Measurements from ENCODE around the gene GNAL. TPM values are rescaled to one million over a fixed set of nuclear protein-coding genes. Genes with fewer than 3 reads are reported as not detected.

The GNAL gene
- total RNA-seq, 3 donors from 2014 or later (not counting 1 experiment from before 2014, with no cell fraction given), result 10.9 to 15.0 (median 12.6) TPM

DNA sequence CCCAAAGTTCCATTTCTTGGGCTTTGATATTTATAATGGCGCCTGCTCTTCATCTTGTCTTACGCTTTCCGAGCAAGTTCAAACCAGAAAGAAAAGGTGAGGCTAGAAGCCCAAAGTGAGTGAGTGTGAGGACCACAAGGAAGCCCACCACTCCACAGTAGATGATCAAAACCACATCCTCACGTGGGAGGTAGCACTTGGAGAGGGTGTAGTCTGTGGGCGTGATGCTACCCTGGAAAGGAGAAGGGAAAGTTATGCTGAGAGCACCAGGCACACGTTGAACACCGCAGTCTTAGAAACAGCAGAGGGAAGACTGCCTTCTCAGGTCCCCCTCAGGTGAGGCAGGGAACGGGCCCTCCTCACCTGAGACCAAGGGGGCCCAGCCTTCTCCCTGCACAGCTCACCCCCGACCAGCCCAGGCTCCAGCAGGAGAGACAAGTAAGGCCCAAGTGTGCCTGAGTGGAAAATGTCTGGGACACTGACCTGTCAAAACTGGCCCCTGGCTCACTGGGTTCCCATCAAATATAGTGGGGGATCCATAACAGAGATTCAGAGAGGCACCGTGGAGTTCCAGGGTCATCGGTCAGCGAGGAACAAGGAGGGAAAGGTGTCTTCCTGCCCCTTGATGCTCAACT lies 195.4 kb downstream of the GNAL start:
- ATAC-seq, result no peak
- Histone ChIP-seq H3K4me1 (ENCODE audit: control insufficient read depth, insufficient read depth, low read length) (peaks cover 8% of the 10 kb centered on the region), H3K27me3 (ENCODE audit: control insufficient read depth, insufficient read depth, low read length) (no peaks in the 10 kb centered on the region), H3K27ac (ENCODE audit: low read length) (no peak overlapping the region), H3K9me3 (ENCODE audit: control insufficient read depth, insufficient read depth, low read length) (no peaks in the 10 kb centered on the region), H3K36me3 (ENCODE audit: control insufficient read depth, insufficient read depth, low read length) (peaks cover 54% of the 10 kb centered on the region), H3K4me3 (ENCODE audit: low read length) (no peak overlapping the region)
- no peak for DNase-seq
- no peak overlapping the region for H3K4me3 Mint-ChIP-seq
- intact Hi-C loops (cut with micrococcal nuclease), result no loop called here
- no peaks in the 10 kb centered on the region for H3K36me3 Mint-ChIP-seq
- TF ChIP-seq, protein P1, sequence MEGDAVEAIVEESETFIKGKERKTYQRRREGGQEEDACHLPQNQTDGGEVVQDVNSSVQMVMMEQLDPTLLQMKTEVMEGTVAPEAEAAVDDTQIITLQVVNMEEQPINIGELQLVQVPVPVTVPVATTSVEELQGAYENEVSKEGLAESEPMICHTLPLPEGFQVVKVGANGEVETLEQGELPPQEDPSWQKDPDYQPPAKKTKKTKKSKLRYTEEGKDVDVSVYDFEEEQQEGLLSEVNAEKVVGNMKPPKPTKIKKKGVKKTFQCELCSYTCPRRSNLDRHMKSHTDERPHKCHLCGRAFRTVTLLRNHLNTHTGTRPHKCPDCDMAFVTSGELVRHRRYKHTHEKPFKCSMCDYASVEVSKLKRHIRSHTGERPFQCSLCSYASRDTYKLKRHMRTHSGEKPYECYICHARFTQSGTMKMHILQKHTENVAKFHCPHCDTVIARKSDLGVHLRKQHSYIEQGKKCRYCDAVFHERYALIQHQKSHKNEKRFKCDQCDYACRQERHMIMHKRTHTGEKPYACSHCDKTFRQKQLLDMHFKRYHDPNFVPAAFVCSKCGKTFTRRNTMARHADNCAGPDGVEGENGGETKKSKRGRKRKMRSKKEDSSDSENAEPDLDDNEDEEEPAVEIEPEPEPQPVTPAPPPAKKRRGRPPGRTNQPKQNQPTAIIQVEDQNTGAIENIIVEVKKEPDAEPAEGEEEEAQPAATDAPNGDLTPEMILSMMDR (IDR thresholded peaks at IDR 0.05), result no peak
- no peaks in the 10 kb centered on the region for H3K27me3 Mint-ChIP-seq (ENCODE audit: low read depth in 2 of 2)
- H3K4me1 Mint-ChIP-seq, result peaks cover 0 to 12% of the 10 kb centered on the region in 2 donors
- H3K9me3 Mint-ChIP-seq, result no peaks in the 10 kb centered on the region
- H3K27ac Mint-ChIP-seq, result peak overlapping the region in 1 of 2 donors; percentile 48
- WGBS (ENCODE audit: insufficient coverage), result 92% methylated on average over 10 of the region's 12 CpGs

GRCh38 chr18:11885278-11885947 lies 196.3 kb downstream of the GNAL start:
- H3K9me3 Mint-ChIP-seq, result no peaks in the 10 kb centered on the region
- H3K36me3 ChIP-seq (ENCODE audit: control insufficient read depth, insufficient read depth, low read length), result peaks cover 56% of the 10 kb centered on the region
- no peak overlapping the region for H3K4me3 ChIP-seq (ENCODE audit: low read length)
- TF ChIP-seq, protein P1 (IDR thresholded peaks at IDR 0.05), result no peak
- H3K4me1 ChIP-seq (ENCODE audit: control insufficient read depth, insufficient read depth, low read length), result peaks cover 8% of the 10 kb centered on the region
- H3K9me3 ChIP-seq (ENCODE audit: control insufficient read depth, insufficient read depth, low read length), result no peaks in the 10 kb centered on the region
- H3K27ac Mint-ChIP-seq, result no peak overlapping the region
- H3K4me3 Mint-ChIP-seq, result no peak overlapping the region
- no peak overlapping the region for H3K27ac ChIP-seq (ENCODE audit: low read length)
- no peaks in the 10 kb centered on the region for H3K27me3 ChIP-seq (ENCODE audit: control insufficient read depth, insufficient read depth, low read length)
- DNase-seq, result no peak
- WGBS (ENCODE audit: insufficient coverage), result 90% methylated on average over 22 of the region's 22 CpGs
- peaks cover 0 to 12% of the 10 kb centered on the region in 2 donors for H3K4me1 Mint-ChIP-seq
- intact Hi-C loops (cut with micrococcal nuclease), result no loop called here
- H3K27me3 Mint-ChIP-seq (ENCODE audit: low read depth in 2 of 2), result no peaks in the 10 kb centered on the region
- ATAC-seq, result no peak
- H3K36me3 Mint-ChIP-seq, result no peaks in the 10 kb centered on the region

- no peak overlapping the region for H3K4me3 Mint-ChIP-seq
- DNase-seq, result no peak
- H3K4me1 Mint-ChIP-seq, result peaks cover 0 to 12% of the 10 kb centered on the region in 2 donors
- no peaks in the 10 kb centered on the region for H3K27me3 Mint-ChIP-seq (ENCODE audit: low read depth in 2 of 2)
- TF ChIP-seq, protein P1 (IDR thresholded peaks at IDR 0.05), result no peak
- Histone ChIP-seq H3K27ac (ENCODE audit: low read length) (no peak overlapping the region), H3K4me1 (ENCODE audit: control insufficient read depth, insufficient read depth, low read length) (peaks cover 5% of the 10 kb centered on the region), H3K27me3 (ENCODE audit: control insufficient read depth, insufficient read depth, low read length) (no peaks in the 10 kb centered on the region), H3K4me3 (ENCODE audit: low read length) (no peak overlapping the region), H3K36me3 (ENCODE audit: control insufficient read depth, insufficient read depth, low read length) (peaks cover 58% of the 10 kb centered on the region), H3K9me3 (ENCODE audit: control insufficient read depth, insufficient read depth, low read length) (no peaks in the 10 kb centered on the region)
- intact Hi-C loops (cut with micrococcal nuclease), result no loop called here
- no peak for ATAC-seq
- WGBS (ENCODE audit: insufficient coverage), result 95% methylated on average over 19 of the region's 19 CpGs
- H3K36me3 Mint-ChIP-seq, result no peaks in the 10 kb centered on the region
- H3K27ac Mint-ChIP-seq, result no peak overlapping the region
- no peaks in the 10 kb centered on the region for H3K9me3 Mint-ChIP-seq
Observed at GRCh38 chr18:11886577-11887110, 197.6 kb downstream of the GNAL start.

Data from natural killer cell (primary cell).